Measurements from ENCODE around the gene CDC42EP3.

Gene CDC42EP3

DNA sequence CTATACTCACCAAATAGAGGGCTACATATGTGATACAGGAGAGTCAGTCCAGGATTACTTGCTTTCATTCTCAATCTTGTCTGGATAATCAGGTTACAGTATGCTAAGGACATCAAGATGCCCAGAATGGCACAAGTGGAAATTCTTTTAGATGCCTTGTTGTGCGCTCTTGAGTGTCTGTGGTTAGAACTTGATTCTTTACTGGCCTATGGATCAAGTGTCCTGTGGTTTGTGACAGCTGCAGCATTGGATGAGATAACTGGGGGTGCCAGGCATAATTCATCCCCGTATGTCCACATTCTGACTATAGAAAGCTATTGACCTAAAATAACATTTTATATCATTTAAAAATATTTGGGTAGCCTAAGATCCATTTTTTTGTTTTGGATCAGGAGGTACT lies 40.1 kb downstream of the CDC42EP3 start:
- Histone ChIP-seq H3K36me3 (ENCODE audit: control insufficient read depth in 1 of 2, insufficient read depth in 2 of 2, low read length in 2 of 2) (no peaks in the 10 kb centered on the region), H3K4me1 (ENCODE audit: control insufficient read depth in 1 of 2, insufficient read depth in 2 of 2, low read length in 2 of 2) (peaks cover 6 to 12% of the 10 kb centered on the region in 2 donors), H3K9me3 (ENCODE audit: control insufficient read depth in 1 of 2, low read length in 2 of 2) (no peaks in the 10 kb centered on the region), H3K27me3 (ENCODE audit: control insufficient read depth in 1 of 2, insufficient read depth in 2 of 2, low read length in 2 of 2) (no peaks in the 10 kb centered on the region), H3K9ac (ENCODE audit: low read depth in 1 of 2, low read length in 2 of 2) (no peak overlapping the region), H3K4me3 (ENCODE audit: low read depth in 1 of 2, low read length in 2 of 2) (no peak overlapping the region), H3K27ac (ENCODE audit: low read depth, low read length) (no peak overlapping the region)

DNA sequence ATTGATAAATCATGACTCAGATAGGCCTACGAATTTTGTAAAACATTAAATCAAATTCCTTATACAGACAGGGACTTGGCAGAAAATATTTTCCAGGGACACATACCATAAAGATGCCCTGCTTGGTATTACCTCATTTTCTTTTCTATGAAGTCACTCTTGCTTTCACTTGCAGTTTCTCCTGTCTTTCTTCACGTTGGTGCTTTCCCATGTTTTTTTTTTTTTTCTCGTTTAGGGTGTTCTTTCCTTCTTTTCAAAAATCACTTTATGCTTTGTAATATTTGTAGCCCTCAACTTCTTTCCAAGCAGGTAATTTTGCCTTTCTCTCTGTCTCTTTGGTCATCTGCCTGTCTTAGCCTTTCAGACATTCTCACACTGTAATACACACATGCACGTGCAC lies 40.7 kb downstream of the CDC42EP3 start:
- H3K36me3 ChIP-seq (ENCODE audit: control insufficient read depth in 1 of 2, insufficient read depth in 2 of 2, low read length in 2 of 2), result no peaks in the 10 kb centered on the region
- H3K9ac ChIP-seq (ENCODE audit: low read depth in 1 of 2, low read length in 2 of 2), result no peak overlapping the region
- H3K27ac ChIP-seq (ENCODE audit: low read depth, low read length), result no peak overlapping the region
- no peaks in the 10 kb centered on the region for H3K9me3 ChIP-seq (ENCODE audit: control insufficient read depth in 1 of 2, low read length in 2 of 2)
- H3K4me1 ChIP-seq (ENCODE audit: control insufficient read depth in 1 of 2, insufficient read depth in 2 of 2, low read length in 2 of 2), result peaks cover 4 to 8% of the 10 kb centered on the region in 2 donors
- no peak overlapping the region for H3K4me3 ChIP-seq (ENCODE audit: low read depth in 1 of 2, low read length in 2 of 2)
- no peaks in the 10 kb centered on the region for H3K27me3 ChIP-seq (ENCODE audit: control insufficient read depth in 1 of 2, insufficient read depth in 2 of 2, low read length in 2 of 2)

DNA sequence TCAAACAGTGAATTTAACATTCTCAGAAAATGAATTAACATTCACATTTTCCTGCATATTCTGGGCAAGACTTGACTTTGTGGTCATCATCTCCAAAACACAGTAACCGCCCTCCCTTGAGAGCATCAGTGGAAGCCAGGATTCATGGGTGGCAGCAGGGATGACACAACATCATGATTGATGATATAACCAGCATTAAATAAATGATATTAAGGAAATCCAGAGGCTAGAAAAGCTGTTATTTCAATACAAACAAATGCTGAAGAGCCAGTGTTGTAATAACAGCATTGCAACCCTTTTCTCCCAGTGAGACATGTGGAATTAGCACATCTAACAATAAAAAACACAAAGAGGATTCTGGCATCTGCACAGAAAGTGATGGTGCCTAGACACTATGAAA lies 41.1 kb downstream of the CDC42EP3 start:
- H3K4me3 ChIP-seq (ENCODE audit: low read depth in 1 of 2, low read length in 2 of 2), result no peak overlapping the region
- no peaks in the 10 kb centered on the region for H3K27me3 ChIP-seq (ENCODE audit: control insufficient read depth in 1 of 2, insufficient read depth in 2 of 2, low read length in 2 of 2)
- no peak overlapping the region for H3K9ac ChIP-seq (ENCODE audit: low read depth in 1 of 2, low read length in 2 of 2)
- H3K9me3 ChIP-seq (ENCODE audit: control insufficient read depth in 1 of 2, low read length in 2 of 2), result no peaks in the 10 kb centered on the region
- H3K27ac ChIP-seq (ENCODE audit: low read depth, low read length), result no peak overlapping the region
- H3K36me3 ChIP-seq (ENCODE audit: control insufficient read depth in 1 of 2, insufficient read depth in 2 of 2, low read length in 2 of 2), result no peaks in the 10 kb centered on the region
- peaks cover 6 to 7% of the 10 kb centered on the region in 2 donors for H3K4me1 ChIP-seq (ENCODE audit: control insufficient read depth in 1 of 2, insufficient read depth in 2 of 2, low read length in 2 of 2)

DNA sequence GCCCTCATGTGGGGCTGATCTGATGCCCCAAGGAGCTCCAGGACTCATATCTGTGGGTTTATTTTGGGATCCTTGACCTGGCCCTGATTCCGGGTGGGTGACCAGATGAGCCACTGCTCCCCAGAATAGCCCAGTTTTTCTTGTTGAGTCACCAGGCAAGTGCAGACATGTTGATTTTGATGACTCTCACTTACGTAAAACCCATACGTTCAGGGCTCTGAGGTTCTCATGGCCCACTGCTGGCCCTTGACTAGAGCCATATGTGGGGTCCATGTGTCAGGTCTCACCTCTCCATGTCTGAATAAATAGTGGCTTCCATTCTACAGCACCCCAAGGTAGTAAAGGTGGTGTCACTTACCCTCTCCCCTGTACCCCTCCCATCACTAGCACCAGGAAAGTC lies 41.9 kb downstream of the CDC42EP3 start:
- no peaks in the 10 kb centered on the region for H3K27me3 ChIP-seq (ENCODE audit: control insufficient read depth in 1 of 2, insufficient read depth in 2 of 2, low read length in 2 of 2)

DNA sequence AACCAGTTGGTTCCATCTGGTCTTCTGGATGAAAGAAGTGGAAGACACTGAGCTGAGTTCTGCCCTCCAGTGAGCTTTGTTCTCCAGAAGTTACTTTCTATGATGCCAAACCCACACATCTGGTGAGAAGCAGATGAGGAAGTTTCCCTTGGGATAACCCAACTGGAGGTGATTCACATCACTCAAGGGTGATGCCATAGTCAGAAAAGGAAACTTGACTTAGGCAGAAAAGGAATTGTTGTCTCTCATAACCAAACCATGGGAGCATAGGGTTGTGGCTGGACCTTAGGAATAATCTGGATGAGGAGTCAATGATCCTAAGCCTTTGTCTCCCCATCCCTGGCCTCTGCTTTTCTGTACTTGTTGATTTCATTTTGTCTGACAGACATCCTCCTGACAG lies 43.7 kb downstream of the CDC42EP3 start:
- Histone ChIP-seq H3K9ac (ENCODE audit: low read depth in 1 of 2, low read length in 2 of 2) (no peak overlapping the region), H3K27me3 (ENCODE audit: control insufficient read depth in 1 of 2, insufficient read depth in 2 of 2, low read length in 2 of 2) (no peaks in the 10 kb centered on the region), H3K9me3 (ENCODE audit: control insufficient read depth in 1 of 2, low read length in 2 of 2) (no peaks in the 10 kb centered on the region), H3K27ac (ENCODE audit: low read depth, low read length) (no peak overlapping the region), H3K4me3 (ENCODE audit: low read depth in 1 of 2, low read length in 2 of 2) (no peak overlapping the region), H3K4me1 (ENCODE audit: control insufficient read depth in 1 of 2, insufficient read depth in 2 of 2, low read length in 2 of 2) (peaks cover 0 to 7% of the 10 kb centered on the region in 2 donors), H3K36me3 (ENCODE audit: control insufficient read depth in 1 of 2, insufficient read depth in 2 of 2, low read length in 2 of 2) (no peaks in the 10 kb centered on the region)

More for the DNA sequence above, 41.9 kb downstream of the CDC42EP3 start:
- no peak overlapping the region for H3K9ac ChIP-seq (ENCODE audit: low read depth in 1 of 2, low read length in 2 of 2)
- no peaks in the 10 kb centered on the region for H3K36me3 ChIP-seq (ENCODE audit: control insufficient read depth in 1 of 2, insufficient read depth in 2 of 2, low read length in 2 of 2)
- H3K4me3 ChIP-seq (ENCODE audit: low read depth in 1 of 2, low read length in 2 of 2), result no peak overlapping the region
- H3K27ac ChIP-seq (ENCODE audit: low read depth, low read length), result no peak overlapping the region
- H3K9me3 ChIP-seq (ENCODE audit: control insufficient read depth in 1 of 2, low read length in 2 of 2), result no peaks in the 10 kb centered on the region
- H3K4me1 ChIP-seq (ENCODE audit: control insufficient read depth in 1 of 2, insufficient read depth in 2 of 2, low read length in 2 of 2), result peaks cover 0 to 7% of the 10 kb centered on the region in 2 donors

DNA sequence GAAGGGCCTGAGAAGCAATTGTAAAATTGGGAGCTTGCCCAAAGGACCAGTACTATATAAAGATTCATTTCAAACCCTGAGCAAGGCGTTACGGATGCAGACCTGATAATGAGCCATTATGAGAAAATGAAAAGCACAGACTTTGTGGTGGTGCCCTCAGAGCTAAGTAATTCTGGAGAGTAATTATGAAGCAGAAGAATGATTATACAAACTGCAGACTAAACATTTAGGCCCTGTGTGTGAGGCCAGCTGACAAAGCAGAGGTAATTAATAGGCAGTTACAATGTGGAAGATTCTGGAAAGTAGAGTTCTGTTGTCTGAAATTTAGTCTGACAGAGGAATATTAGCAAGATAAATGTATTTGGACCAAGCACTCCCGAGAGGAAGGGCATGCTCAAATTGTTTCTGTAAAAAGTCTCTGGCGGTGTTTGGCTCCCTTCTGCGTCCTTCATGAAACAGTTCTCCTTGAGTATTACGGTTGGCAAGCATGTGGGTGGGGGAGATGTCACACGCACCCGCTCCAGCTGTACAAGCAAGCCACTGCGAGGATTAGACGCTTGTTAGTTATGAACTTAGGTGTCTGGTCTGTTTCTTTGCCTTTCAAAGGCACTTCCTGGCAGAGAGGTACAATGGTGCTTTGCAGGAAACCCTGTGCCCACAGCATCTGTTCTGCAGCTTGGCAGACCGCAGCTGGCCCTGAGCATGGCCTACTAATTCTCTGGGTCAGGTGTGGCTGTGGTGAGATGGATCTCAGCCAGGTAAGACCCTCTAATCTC lies 45.5 kb downstream of the CDC42EP3 start:
- H3K27ac ChIP-seq (ENCODE audit: low read depth, low read length), result no peak overlapping the region
- no peaks in the 10 kb centered on the region for H3K27me3 ChIP-seq (ENCODE audit: control insufficient read depth in 1 of 2, insufficient read depth in 2 of 2, low read length in 2 of 2)
- H3K4me1 ChIP-seq (ENCODE audit: control insufficient read depth in 1 of 2, insufficient read depth in 2 of 2, low read length in 2 of 2), result peaks cover 0 to 7% of the 10 kb centered on the region in 2 donors
- H3K4me3 ChIP-seq (ENCODE audit: low read depth in 1 of 2, low read length in 2 of 2), result no peak overlapping the region
- H3K9me3 ChIP-seq (ENCODE audit: control insufficient read depth in 1 of 2, low read length in 2 of 2), result no peaks in the 10 kb centered on the region
- no peak overlapping the region for H3K9ac ChIP-seq (ENCODE audit: low read depth in 1 of 2, low read length in 2 of 2)
- H3K36me3 ChIP-seq (ENCODE audit: control insufficient read depth in 1 of 2, insufficient read depth in 2 of 2, low read length in 2 of 2), result no peaks in the 10 kb centered on the region

DNA sequence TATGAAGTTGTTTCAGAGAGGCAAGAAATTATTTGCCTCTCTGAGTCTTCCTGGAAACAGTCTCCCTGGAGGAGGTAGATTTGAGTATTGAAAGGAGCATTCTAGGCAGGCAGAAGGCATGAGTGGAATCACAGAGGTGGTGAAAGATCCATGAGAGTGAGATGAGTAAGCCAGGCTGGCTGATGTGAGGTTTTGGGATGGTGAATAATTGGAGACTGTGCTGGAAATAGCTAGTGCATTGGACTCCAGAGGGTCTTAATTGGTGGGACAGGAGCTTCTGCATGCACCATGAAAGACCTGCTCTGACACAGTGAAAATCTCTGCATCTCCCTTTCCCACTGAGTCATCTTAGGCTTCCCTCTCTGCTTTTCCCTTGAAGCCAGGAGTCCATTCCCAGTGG lies 46.3 kb downstream of the CDC42EP3 start:
- Histone ChIP-seq H3K36me3 (ENCODE audit: control insufficient read depth in 1 of 2, insufficient read depth in 2 of 2, low read length in 2 of 2) (no peaks in the 10 kb centered on the region), H3K9ac (ENCODE audit: low read depth in 1 of 2, low read length in 2 of 2) (no peak overlapping the region), H3K4me1 (ENCODE audit: control insufficient read depth in 1 of 2, insufficient read depth in 2 of 2, low read length in 2 of 2) (peaks cover 0 to 7% of the 10 kb centered on the region in 2 donors), H3K4me3 (ENCODE audit: low read depth in 1 of 2, low read length in 2 of 2) (no peak overlapping the region), H3K9me3 (ENCODE audit: control insufficient read depth in 1 of 2, low read length in 2 of 2) (no peaks in the 10 kb centered on the region), H3K27ac (ENCODE audit: low read depth, low read length) (no peak overlapping the region), H3K27me3 (ENCODE audit: control insufficient read depth in 1 of 2, insufficient read depth in 2 of 2, low read length in 2 of 2) (no peaks in the 10 kb centered on the region)

DNA sequence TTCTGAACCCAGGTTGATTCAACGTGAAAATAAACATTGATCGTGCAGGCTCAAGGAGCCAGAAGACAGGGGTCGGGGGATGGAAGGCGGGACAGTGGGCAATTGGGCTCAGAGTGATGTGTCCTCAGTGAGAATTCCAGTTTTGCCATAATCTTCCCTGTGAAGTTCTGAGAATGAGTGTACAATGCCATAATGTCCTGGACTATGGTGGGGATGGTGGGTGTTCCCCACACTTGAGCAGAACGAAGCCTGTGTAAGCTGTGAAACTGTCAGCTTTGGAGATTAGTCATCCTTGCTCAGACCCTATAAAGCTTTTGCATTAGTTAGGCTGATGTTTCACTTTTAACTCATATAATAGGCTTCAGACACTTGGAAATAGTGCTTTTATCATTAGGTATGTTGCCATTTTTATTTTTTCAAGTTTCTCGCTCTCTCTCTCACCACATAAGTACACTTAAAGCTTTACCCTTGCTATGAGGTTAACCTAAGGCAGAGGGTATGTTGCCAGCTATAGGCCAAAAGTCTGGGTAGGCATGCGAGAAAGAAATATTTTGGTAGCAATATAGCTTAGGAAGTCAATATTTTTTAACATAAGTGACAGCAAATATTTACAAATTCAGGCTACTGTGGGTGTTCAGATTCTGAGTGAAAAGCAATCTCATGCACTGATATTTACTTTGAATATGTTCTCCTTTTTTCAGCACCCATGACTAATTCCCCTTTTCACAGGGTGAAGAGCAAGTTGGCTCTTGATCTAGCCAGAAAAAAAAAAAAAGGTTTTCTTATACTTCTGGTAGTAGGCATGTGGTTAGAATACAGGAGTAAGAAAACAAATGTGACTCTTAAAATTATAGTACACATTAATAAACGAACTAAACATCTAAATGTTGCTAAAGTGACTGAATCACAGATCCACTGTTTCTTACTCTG lies 47.2 kb downstream of the CDC42EP3 start:
- peaks cover 0 to 7% of the 10 kb centered on the region in 2 donors for H3K4me1 ChIP-seq (ENCODE audit: control insufficient read depth in 1 of 2, insufficient read depth in 2 of 2, low read length in 2 of 2)
- H3K36me3 ChIP-seq (ENCODE audit: control insufficient read depth in 1 of 2, insufficient read depth in 2 of 2, low read length in 2 of 2), result no peaks in the 10 kb centered on the region
- H3K27me3 ChIP-seq (ENCODE audit: control insufficient read depth in 1 of 2, insufficient read depth in 2 of 2, low read length in 2 of 2), result no peaks in the 10 kb centered on the region
- no peaks in the 10 kb centered on the region for H3K9me3 ChIP-seq (ENCODE audit: control insufficient read depth in 1 of 2, low read length in 2 of 2)
- H3K27ac ChIP-seq (ENCODE audit: low read depth, low read length), result no peak overlapping the region
- H3K9ac ChIP-seq (ENCODE audit: low read depth in 1 of 2, low read length in 2 of 2), result no peak overlapping the region
- H3K4me3 ChIP-seq (ENCODE audit: low read depth in 1 of 2, low read length in 2 of 2), result no peak overlapping the region

DNA sequence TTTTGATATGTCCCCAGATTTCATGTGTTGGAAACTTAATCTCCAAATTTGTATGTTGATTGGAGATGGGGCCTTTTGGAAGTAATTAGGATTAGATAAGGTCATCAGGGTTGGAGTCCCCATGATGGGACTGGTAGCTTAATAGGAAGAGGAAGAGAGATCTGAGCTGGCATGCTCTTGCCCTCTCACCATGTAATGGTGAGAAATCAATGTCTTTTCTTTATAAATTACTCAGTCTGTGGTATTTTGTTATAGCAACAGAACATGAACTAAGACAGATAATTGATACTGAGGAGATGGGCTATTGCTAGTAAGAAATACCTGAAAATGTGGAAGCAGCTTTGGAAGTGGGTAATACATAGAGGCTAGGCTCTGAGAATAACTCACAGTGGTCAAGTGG lies 48.0 kb downstream of the CDC42EP3 start:
- H3K36me3 ChIP-seq (ENCODE audit: control insufficient read depth in 1 of 2, insufficient read depth in 2 of 2, low read length in 2 of 2), result no peaks in the 10 kb centered on the region
- H3K9ac ChIP-seq (ENCODE audit: low read depth in 1 of 2, low read length in 2 of 2), result no peak overlapping the region
- H3K4me3 ChIP-seq (ENCODE audit: low read depth in 1 of 2, low read length in 2 of 2), result no peak overlapping the region
- no peaks in the 10 kb centered on the region for H3K9me3 ChIP-seq (ENCODE audit: control insufficient read depth in 1 of 2, low read length in 2 of 2)
- H3K27me3 ChIP-seq (ENCODE audit: control insufficient read depth in 1 of 2, insufficient read depth in 2 of 2, low read length in 2 of 2), result no peaks in the 10 kb centered on the region
- no peak overlapping the region for H3K27ac ChIP-seq (ENCODE audit: low read depth, low read length)
- H3K4me1 ChIP-seq (ENCODE audit: control insufficient read depth in 1 of 2, insufficient read depth in 2 of 2, low read length in 2 of 2), result peaks cover 0 to 7% of the 10 kb centered on the region in 2 donors

DNA sequence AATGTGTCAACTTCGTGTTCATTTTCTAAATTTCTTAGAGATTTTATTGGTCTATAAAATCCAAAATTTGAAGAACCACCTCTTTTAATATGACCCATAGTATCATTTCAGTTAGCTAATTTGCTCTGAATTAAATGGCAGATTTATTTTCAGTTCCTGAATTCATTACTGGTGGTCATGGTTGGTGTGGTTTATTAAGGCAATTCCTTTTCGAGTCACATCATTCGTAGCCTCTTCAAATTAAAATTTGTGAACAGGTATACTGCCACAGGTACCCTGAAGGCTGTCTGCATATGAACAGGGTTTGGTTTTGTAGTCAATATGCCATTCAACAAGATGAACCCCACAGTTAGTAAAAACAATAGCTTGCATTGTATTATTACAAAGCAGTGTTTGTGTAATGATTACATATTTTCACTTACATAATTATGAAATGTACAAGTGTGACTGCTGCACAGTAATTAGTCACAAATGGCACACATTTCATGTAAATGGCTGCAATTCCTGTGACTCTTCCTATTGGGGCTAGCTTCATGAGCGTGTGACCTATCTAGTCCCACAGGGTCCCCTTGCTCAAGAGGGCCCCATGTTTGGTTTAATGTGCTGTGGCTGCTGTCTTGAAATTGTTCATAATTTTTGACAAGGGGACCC lies 48.9 kb downstream of the CDC42EP3 start:
- Histone ChIP-seq H3K27ac (ENCODE audit: low read depth, low read length) (no peak overlapping the region), H3K9me3 (ENCODE audit: control insufficient read depth in 1 of 2, low read length in 2 of 2) (no peaks in the 10 kb centered on the region)

More for the DNA sequence above, 48.9 kb downstream of the CDC42EP3 start:
- peaks cover 0 to 7% of the 10 kb centered on the region in 2 donors for H3K4me1 ChIP-seq (ENCODE audit: control insufficient read depth in 1 of 2, insufficient read depth in 2 of 2, low read length in 2 of 2)
- no peak overlapping the region for H3K9ac ChIP-seq (ENCODE audit: low read depth in 1 of 2, low read length in 2 of 2)
- H3K27me3 ChIP-seq (ENCODE audit: control insufficient read depth in 1 of 2, insufficient read depth in 2 of 2, low read length in 2 of 2), result no peaks in the 10 kb centered on the region
- H3K4me3 ChIP-seq (ENCODE audit: low read depth in 1 of 2, low read length in 2 of 2), result no peak overlapping the region
- H3K36me3 ChIP-seq (ENCODE audit: control insufficient read depth in 1 of 2, insufficient read depth in 2 of 2, low read length in 2 of 2), result no peaks in the 10 kb centered on the region

Measured in duodenal mucosa (tissue), 2 donors.